ENCODE data around the gene INAFM2. TPM values are rescaled to one million over a fixed set of nuclear protein-coding genes. Genes with fewer than 3 reads are reported as not detected.

The INAFM2 gene
- total RNA-seq, 6 experiments from 2014 or later: 19.6 to 32.8 (median 23.4) TPM

DNA sequence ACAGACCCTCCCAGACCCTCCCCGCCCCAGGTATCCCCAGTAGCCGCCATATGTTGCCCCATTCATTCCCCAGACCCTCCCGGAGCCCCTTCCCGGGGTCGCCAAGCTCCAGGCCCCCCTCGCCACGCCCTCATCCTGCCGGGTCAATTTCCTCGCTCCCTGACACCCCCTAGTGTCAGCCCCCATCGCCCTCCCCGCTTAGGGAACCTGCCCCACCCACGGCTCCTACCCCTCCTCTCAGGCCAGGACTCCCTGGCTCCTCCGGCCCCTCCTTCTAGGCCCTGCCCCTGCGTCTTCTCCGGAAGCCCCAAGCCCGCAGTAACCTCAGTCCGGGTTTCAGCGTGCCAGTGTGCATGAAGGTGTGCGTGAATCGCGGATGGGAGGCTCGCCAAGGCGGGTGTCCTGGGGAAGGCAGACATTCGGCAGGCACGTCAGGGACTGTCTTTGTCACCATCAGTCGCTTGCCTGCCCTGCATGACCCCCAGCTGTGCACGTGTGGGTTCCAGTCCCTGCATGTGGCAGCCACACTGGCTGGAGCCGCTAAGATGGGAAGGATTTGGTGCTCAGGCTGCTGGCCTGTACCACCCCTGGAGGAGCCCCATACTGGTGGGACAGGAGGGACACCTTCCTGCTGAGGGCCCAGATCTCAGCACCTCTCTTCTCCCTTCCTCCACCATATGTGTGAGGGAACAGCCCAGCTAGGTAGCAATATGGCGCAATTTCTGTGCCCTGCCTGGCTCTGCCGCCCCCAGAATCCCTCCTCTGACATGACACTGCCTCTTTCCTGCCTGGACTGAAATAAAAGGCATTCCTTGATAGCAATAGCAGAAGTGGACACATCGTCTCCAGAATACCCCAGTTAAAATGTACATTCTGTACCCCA is 35.2 kb downstream of the INAFM2 start:
- Mint-ChIP-seq H3K4me1 (ENCODE audit: low read depth) (peaks cover 8% of the 10 kb centered on the region; the same call in 1 of the 2 replicates), H3K36me3 (ENCODE audit: low read depth) (no peaks in the 10 kb centered on the region), H3K27ac (no peak overlapping the region), H3K9me3 (no peaks in the 10 kb centered on the region), H3K27me3 (ENCODE audit: insufficient read depth) (peaks cover 34% of the 10 kb centered on the region), H3K4me3 (peak overlapping the region; percentile 51)
- TF ChIP-seq, protein P1, sequence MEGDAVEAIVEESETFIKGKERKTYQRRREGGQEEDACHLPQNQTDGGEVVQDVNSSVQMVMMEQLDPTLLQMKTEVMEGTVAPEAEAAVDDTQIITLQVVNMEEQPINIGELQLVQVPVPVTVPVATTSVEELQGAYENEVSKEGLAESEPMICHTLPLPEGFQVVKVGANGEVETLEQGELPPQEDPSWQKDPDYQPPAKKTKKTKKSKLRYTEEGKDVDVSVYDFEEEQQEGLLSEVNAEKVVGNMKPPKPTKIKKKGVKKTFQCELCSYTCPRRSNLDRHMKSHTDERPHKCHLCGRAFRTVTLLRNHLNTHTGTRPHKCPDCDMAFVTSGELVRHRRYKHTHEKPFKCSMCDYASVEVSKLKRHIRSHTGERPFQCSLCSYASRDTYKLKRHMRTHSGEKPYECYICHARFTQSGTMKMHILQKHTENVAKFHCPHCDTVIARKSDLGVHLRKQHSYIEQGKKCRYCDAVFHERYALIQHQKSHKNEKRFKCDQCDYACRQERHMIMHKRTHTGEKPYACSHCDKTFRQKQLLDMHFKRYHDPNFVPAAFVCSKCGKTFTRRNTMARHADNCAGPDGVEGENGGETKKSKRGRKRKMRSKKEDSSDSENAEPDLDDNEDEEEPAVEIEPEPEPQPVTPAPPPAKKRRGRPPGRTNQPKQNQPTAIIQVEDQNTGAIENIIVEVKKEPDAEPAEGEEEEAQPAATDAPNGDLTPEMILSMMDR (IDR thresholded peaks at IDR 0.05): no peak
- DNase-seq: no peak

GRCh38 chr15:40360015-40360414 is 36.5 kb downstream of the INAFM2 start:
- Mint-ChIP-seq H3K27ac (no peak overlapping the region), H3K36me3 (ENCODE audit: low read depth) (no peaks in the 10 kb centered on the region), H3K9me3 (no peaks in the 10 kb centered on the region), H3K4me3 (no peak overlapping the region), H3K27me3 (ENCODE audit: insufficient read depth) (peaks cover 33% of the 10 kb centered on the region), H3K4me1 (ENCODE audit: low read depth) (no peaks in the 10 kb centered on the region)
- no peak for DNase-seq
- TF ChIP-seq, protein P1 (IDR thresholded peaks at IDR 0.05): no peak

GRCh38 chr15:40361640-40362039 is 38.1 kb downstream of the INAFM2 start:
- H3K4me3 Mint-ChIP-seq: no peak overlapping the region
- no peaks in the 10 kb centered on the region for H3K9me3 Mint-ChIP-seq
- TF ChIP-seq, protein P1 (IDR thresholded peaks at IDR 0.05): no peak
- no peaks in the 10 kb centered on the region for H3K36me3 Mint-ChIP-seq (ENCODE audit: low read depth)
- peaks cover 40% of the 10 kb centered on the region for H3K27me3 Mint-ChIP-seq (ENCODE audit: insufficient read depth)
- no peak overlapping the region for H3K27ac Mint-ChIP-seq
- no peaks in the 10 kb centered on the region for H3K4me1 Mint-ChIP-seq (ENCODE audit: low read depth)
- no peak for DNase-seq

DNA sequence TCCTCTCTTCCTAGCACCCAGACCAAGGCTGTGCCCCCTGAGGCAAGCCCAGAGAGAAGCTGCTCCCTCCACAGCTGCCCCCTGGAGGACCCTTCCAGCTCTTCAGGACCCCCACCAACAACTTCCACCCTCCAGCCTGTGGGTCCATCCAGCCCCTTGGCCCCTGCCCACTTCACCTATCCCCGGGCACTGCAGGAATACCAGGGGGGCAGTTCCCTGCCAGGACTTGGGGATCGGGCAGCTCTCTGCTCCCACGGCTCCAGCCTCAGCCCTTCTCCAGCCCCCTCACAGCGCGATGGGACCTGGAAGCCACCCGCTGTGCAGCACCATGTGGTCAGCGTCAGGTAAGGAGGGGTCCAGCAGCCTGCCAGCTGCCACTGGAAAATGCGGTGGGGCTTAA is 40.1 kb downstream of the INAFM2 start:
- no peak overlapping the region for H3K4me3 Mint-ChIP-seq
- H3K36me3 Mint-ChIP-seq (ENCODE audit: low read depth): no peaks in the 10 kb centered on the region
- H3K4me1 Mint-ChIP-seq (ENCODE audit: low read depth): no peaks in the 10 kb centered on the region
- TF ChIP-seq, protein P1 (IDR thresholded peaks at IDR 0.05): no peak
- H3K27ac Mint-ChIP-seq: no peak overlapping the region
- no peaks in the 10 kb centered on the region for H3K9me3 Mint-ChIP-seq
- peaks cover 42% of the 10 kb centered on the region for H3K27me3 Mint-ChIP-seq (ENCODE audit: insufficient read depth)
- DNase-seq: no peak

DNA sequence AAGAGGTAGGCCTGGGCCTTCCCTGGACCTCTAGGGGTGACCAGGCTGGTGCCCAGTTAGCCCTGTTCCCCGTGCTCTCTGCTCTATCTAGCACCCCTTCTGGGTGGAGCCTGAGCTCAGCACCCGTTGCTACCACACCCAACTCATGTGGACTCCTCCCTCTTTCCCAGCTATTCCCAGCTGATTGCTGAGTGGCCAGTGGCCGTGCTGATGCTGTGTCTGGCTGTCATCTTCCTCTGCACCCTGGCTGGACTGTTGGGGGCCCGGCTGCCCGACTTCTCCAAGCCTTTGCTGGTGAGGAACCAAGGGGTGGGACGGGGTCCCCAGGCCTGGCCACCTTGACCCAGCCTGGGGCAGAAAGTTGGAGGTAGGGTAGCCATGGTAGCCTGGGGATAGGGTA is 40.8 kb downstream of the INAFM2 start:
- Mint-ChIP-seq H3K27me3 (ENCODE audit: insufficient read depth) (peaks cover 38% of the 10 kb centered on the region), H3K36me3 (ENCODE audit: low read depth) (no peaks in the 10 kb centered on the region), H3K27ac (no peak overlapping the region), H3K4me3 (no peak overlapping the region), H3K4me1 (ENCODE audit: low read depth) (no peaks in the 10 kb centered on the region), H3K9me3 (no peaks in the 10 kb centered on the region)
- no peak for DNase-seq
- TF ChIP-seq, protein P1 (IDR thresholded peaks at IDR 0.05): no peak

Data from HFFc6 (cell line).